Ishikawa (cell line): ENCODE data around the gene RALGPS1.
A peak's percentile ranks its signal among the peaks of the same experiment; 100 is the strongest.

Source experiments
- CEBPB ChIP-seq: IDR thresholded peaks from 2 replicates; pipeline ENCODE4 v1.6.1; 2012
- CREB1 ChIP-seq: IDR thresholded peaks from 2 replicates; pipeline ENCODE4 v1.6.1; 2012; ENCODE audit warnings: low read depth
- EGR1 ChIP-seq: IDR thresholded peaks from 2 replicates; pipeline ENCODE4 v1.6.1; 2012
- EP300 ChIP-seq: IDR thresholded peaks from 2 replicates; pipeline ENCODE4 v1.6.1; 2012; ENCODE audit warnings: borderline replicate concordance
- FOXM1 ChIP-seq: IDR thresholded peaks from 2 replicates; pipeline ENCODE4 v1.6.1; 2012; ENCODE audit warnings: low read depth, borderline replicate concordance
- NFIC ChIP-seq: IDR thresholded peaks from 2 replicates; pipeline ENCODE4 v1.6.1; 2012
- RAD21 ChIP-seq: IDR thresholded peaks from 2 replicates; pipeline ENCODE4 v1.6.1; 2012; ENCODE audit warnings: low read depth
- TAF1 ChIP-seq: IDR thresholded peaks from 2 replicates; pipeline ENCODE4 v1.6.1; 2012; ENCODE audit warnings: low read depth, mild to moderate bottlenecking
- TCF12 ChIP-seq: IDR thresholded peaks from 2 replicates; pipeline ENCODE4 v1.6.1; 2012; ENCODE audit warnings: low read depth
- TEAD4 ChIP-seq: IDR thresholded peaks from 2 replicates; pipeline ENCODE4 v1.6.1; 2012
- USF1 ChIP-seq: IDR thresholded peaks from 2 replicates; pipeline ENCODE4 v1.6.1; 2012
- YY1 ChIP-seq: IDR thresholded peaks from 2 replicates; pipeline ENCODE4 v1.6.1; 2012; ENCODE audit warnings: low read depth
- ZBTB7A ChIP-seq: IDR thresholded peaks from 2 replicates; pipeline ENCODE4 v1.6.1; 2012; ENCODE audit warnings: low read depth
- TF ChIP-seq, protein P1 (sequence below): IDR thresholded peaks from 2 replicates; pipeline ENCODE4 v1.6.1; 2012; ENCODE audit warnings: low read depth, mild to moderate bottlenecking
- TF ChIP-seq, protein P2 (sequence below): IDR thresholded peaks from 2 replicates; pipeline ENCODE4 v1.6.1; 2012

RALGPS1 gene

DNA sequence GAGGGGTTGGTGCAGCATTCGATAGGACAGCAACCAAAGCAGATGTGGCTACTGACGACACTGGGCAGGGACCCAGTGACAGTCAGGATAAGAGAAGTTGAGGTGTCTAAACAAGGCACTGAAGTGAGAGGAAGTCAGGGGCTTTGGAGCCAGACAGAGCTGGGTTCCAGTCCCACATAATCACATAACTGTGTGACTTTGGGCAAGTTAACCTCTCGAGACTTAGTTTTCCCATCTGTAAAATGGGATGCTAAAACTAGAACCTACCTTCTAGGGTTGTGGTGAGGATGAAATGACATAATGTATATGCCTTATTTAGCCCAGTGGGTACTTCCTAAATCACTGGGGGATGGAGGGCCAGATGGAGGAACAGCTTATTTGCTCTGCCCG, 204.7 kb downstream of the RALGPS1 start:
- TF ChIP-seq RAD21 = no peak
- TF ChIP-seq, protein P1, sequence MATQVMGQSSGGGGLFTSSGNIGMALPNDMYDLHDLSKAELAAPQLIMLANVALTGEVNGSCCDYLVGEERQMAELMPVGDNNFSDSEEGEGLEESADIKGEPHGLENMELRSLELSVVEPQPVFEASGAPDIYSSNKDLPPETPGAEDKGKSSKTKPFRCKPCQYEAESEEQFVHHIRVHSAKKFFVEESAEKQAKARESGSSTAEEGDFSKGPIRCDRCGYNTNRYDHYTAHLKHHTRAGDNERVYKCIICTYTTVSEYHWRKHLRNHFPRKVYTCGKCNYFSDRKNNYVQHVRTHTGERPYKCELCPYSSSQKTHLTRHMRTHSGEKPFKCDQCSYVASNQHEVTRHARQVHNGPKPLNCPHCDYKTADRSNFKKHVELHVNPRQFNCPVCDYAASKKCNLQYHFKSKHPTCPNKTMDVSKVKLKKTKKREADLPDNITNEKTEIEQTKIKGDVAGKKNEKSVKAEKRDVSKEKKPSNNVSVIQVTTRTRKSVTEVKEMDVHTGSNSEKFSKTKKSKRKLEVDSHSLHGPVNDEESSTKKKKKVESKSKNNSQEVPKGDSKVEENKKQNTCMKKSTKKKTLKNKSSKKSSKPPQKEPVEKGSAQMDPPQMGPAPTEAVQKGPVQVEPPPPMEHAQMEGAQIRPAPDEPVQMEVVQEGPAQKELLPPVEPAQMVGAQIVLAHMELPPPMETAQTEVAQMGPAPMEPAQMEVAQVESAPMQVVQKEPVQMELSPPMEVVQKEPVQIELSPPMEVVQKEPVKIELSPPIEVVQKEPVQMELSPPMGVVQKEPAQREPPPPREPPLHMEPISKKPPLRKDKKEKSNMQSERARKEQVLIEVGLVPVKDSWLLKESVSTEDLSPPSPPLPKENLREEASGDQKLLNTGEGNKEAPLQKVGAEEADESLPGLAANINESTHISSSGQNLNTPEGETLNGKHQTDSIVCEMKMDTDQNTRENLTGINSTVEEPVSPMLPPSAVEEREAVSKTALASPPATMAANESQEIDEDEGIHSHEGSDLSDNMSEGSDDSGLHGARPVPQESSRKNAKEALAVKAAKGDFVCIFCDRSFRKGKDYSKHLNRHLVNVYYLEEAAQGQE = no peak

GRCh38 chr9:127121628-127122175, 207.1 kb downstream of the RALGPS1 start:
- TF ChIP-seq CEBPB (no peak), YY1 (no peak), EGR1 (no peak), TCF12 (no peak), TAF1 (no peak), RAD21 (no peak), USF1 (no peak), NFIC (no peak), EP300 (no peak)
- TF ChIP-seq, protein P1 = no peak
- TF ChIP-seq, protein P2, sequence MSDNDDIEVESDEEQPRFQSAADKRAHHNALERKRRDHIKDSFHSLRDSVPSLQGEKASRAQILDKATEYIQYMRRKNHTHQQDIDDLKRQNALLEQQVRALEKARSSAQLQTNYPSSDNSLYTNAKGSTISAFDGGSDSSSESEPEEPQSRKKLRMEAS = no peak

DNA sequence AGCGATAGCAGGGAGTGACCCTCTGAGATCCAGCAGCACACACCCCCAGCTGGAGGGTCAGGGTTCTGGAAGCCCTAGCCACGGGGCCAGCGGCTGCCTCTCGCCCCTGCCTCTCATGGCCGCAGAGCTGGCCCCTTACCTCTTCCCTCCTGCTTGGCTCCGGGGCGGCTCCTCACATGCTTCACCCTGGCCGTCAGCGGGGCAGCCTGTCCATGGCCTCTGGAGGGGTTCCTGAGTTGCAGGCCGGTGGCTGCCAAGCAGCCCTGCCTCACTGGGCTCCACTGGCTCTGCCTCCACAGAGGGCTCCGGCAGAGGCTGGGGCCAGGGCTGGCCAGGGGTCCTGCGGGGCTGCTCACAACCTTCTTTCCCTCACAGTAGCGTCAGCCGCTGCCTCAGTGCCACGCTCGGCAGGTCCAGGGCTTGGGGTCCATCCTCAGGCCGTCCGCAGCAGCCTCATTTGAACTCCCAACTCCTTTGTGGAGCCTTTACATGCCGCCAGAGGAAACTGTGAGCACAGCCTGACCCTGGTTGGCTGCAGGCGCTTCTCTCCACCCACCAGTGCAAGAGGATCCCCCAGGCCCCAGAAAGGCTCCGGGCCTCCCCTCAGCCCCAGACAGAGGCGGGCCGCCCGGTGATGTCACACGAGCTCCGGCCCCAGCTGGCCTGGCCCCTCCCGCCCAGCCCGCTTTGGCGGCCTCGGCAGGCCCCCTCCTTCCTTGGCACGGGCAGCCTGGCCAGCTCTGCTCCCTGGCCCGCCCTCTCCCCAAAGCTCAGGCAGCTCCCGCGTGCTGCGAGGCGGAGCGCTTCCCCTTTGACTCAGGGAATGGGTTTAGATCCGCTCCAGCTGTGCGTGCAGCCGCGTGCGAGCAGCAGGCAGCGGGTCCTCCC, 207.8 kb downstream of the RALGPS1 start, which contains the start of gene ANGPTL2:
Gene ANGPTL2 (minus strand): TSS at position 460 of the 888 bp plus-strand sequence. CDS start 13,904 bp downstream, outside the sequence.
- peak; percentile 36; the same call in 1 of the 2 replicates for TF ChIP-seq FOXM1
- TF ChIP-seq CEBPB = no peak
- TF ChIP-seq EP300 = peak; percentile 75
- TF ChIP-seq USF1 = peak; percentile 49
- TF ChIP-seq EGR1 = no peak; the same call in 1 of the 2 replicates
- peak; percentile 72; the same call in 1 of the 2 replicates for TF ChIP-seq ZBTB7A
- peak; percentile 92 for TF ChIP-seq TCF12
- TF ChIP-seq YY1 = no peak
- TF ChIP-seq CREB1 = 0 out of 2 replicates have a peak, but pooled peaks have one; percentile 7
- TF ChIP-seq RAD21 = peak; percentile 20; the same call in 1 of the 2 replicates
- TF ChIP-seq, protein P1 = no peak
- TF ChIP-seq, protein P2 = peak; percentile 94
- peak; percentile 25; the same call in 1 of the 2 replicates for TF ChIP-seq TAF1
- TF ChIP-seq TEAD4 = peak; percentile 83
- TF ChIP-seq NFIC = peak; percentile 94

DNA sequence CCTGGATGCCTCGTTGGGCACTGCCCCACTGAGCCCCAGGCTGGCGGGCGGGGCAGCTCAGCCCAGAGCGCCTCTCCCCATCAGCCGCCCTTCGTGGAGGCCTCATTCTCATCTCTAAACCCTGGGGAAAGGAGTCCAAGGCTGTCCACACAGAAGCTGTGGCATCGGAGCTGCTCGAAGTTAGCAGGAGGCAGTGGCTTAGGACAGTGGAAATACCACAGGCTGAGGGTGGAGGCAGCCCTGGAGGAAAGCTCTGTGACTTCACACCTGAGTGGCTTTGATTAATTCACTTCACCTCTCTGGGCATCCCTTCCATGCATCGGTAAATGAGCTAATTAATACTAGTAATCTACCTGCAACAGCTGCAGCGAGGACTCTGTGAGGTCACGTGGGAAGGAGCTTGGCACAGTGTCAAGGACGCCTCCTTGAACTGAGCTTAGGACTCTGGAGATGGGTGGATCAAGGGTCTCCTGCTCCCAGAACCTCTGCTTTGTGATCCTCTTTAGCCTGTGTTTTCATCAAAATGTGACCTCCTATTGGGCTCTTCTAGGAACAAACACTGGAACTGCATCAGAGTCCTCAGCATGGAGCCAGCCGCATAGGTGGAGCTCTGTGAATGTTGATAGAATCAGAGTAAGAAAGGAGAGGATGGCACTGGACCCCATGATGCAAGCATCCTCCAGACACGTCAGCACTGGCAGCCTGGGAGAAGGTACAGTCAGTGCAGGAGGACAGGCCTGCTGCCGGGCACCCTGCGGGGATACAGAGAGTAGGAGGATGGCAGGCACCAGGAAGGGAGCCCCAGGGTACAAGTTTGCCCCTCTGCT, 208.7 kb downstream of the RALGPS1 start:
- TF ChIP-seq, protein P1 = no peak
- TF ChIP-seq USF1 (peak; percentile 84), TAF1 (peak; percentile 11; the same call in 1 of the 2 replicates)
